ENCODE measurements around the gene CCDC188.

CCDC188 gene

GRCh38 chr22:20157430-20158183 is 6.8 kb upstream of the CCDC188 start:
- Mint-ChIP-seq H3K9me3 (no peaks in the 10 kb centered on the region), H3K27me3 (peaks cover 0 to 10% of the 10 kb centered on the region in 2 donors), H3K36me3 (ENCODE audit: insufficient read depth) (peaks cover 11% of the 10 kb centered on the region), H3K4me1 (ENCODE audit: low read depth in 2 of 2) (peaks cover 0 to 4% of the 10 kb centered on the region in 2 donors), H3K4me3 (no peak overlapping the region), H3K27ac (peak overlapping the region in 1 of 2 donors; percentile 53)
- no peak for DNase-seq
- no peak for ATAC-seq (replicated peaks)

GRCh38 chr22:20156611-20157429 is 6.0 kb upstream of the CCDC188 start:
- Mint-ChIP-seq H3K27me3 (peaks cover 0 to 10% of the 10 kb centered on the region in 2 donors), H3K4me1 (ENCODE audit: low read depth in 2 of 2) (peaks cover 0 to 4% of the 10 kb centered on the region in 2 donors), H3K27ac (peak overlapping the region in 1 of 2 donors; percentile 53), H3K9me3 (no peaks in the 10 kb centered on the region), H3K36me3 (ENCODE audit: insufficient read depth) (peaks cover 9% of the 10 kb centered on the region), H3K4me3 (no peak overlapping the region)
- DNase-seq: peak; percentile 88 to 93 (median 89)
- peak; percentile 90 for ATAC-seq (replicated peaks)

GRCh38 chr22:20156042-20156389 is 5.2 kb upstream of the CCDC188 start:
- DNase-seq (no peak), ATAC-seq (replicated peaks) (no peak)
- Mint-ChIP-seq H3K27me3 (peaks cover 0 to 10% of the 10 kb centered on the region in 2 donors), H3K27ac (no peak overlapping the region), H3K9me3 (no peaks in the 10 kb centered on the region), H3K4me3 (no peak overlapping the region), H3K36me3 (ENCODE audit: insufficient read depth) (peaks cover 7% of the 10 kb centered on the region), H3K4me1 (ENCODE audit: low read depth in 2 of 2) (peaks cover 0 to 4% of the 10 kb centered on the region in 2 donors)

DNA sequence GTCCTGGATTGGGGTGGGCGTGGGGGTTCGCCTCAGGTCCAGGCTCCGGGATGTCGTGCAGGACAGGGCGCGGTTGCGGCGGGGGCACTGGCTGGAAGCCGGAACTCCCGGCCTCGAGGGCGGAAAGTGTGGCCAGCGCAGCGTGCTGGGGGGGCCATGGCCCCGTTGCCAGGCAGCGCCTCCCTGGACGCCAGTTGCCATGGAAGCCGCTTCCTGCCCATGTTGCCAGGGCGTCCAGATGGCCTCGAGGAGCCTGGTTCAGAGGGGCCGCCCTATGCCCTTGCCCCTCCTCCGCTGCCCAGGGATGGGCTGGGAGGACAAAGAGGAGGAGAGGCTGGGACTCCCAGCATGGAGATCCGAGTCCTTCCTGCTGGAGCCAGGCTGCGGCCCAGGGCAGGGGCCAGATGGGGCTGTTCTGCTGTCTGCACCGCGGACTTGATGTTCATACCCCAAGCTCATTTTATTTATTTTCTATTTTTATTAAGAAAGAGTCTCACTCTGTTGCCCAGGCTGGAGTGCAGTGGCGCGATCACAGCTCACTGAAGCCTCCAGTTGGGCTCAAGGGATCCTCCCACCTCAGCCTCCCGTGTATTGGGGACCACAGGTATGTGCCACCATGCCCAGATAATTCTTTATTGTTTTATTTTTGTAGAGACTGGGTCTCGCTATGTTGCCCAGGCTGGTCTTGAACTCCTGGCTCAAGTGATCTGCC is 4.6 kb upstream of the CCDC188 start:
- Mint-ChIP-seq H3K9me3 (no peaks in the 10 kb centered on the region), H3K27ac (no peak overlapping the region), H3K36me3 (ENCODE audit: insufficient read depth) (peaks cover 7% of the 10 kb centered on the region), H3K4me1 (ENCODE audit: low read depth in 2 of 2) (peaks cover 0 to 4% of the 10 kb centered on the region in 2 donors), H3K27me3 (peaks cover 0 to 10% of the 10 kb centered on the region in 2 donors), H3K4me3 (no peak overlapping the region)
- ATAC-seq (replicated peaks) (peak; percentile 35), DNase-seq (no peak)

GRCh38 chr22:20154602-20155187 is 3.8 kb upstream of the CCDC188 start:
- no peak overlapping the region for H3K27ac Mint-ChIP-seq
- H3K9me3 Mint-ChIP-seq: no peaks in the 10 kb centered on the region
- H3K36me3 Mint-ChIP-seq (ENCODE audit: insufficient read depth): peaks cover 4% of the 10 kb centered on the region
- DNase-seq (no peak), ATAC-seq (replicated peaks) (no peak)
- no peak overlapping the region for H3K4me3 Mint-ChIP-seq
- H3K4me1 Mint-ChIP-seq (ENCODE audit: low read depth in 2 of 2): peaks cover 0 to 4% of the 10 kb centered on the region in 2 donors
- peaks cover 0 to 10% of the 10 kb centered on the region in 2 donors for H3K27me3 Mint-ChIP-seq

DNA sequence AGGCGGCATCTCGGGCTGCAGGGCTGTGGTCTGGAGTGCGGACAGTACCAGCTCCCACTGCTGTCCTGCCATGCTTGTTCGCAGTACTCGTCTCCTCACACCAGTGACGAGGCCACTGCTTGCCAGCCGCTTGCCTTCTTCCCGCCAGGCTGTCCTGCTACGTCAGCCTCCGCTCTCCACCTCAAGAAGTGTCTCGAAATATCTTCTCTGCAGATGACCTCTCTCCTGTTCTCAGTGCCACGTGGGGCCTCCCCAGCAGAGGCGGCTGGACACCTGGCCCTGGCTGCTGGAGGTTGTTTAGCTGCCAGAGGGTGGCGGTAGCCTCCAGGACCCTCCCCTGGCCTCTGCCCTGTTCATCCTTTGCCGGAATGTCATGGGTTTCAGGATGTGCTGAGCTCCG is 3.1 kb upstream of the CCDC188 start:
- Mint-ChIP-seq H3K27ac (no peak overlapping the region), H3K9me3 (no peaks in the 10 kb centered on the region), H3K4me1 (ENCODE audit: low read depth in 2 of 2) (peaks cover 0 to 4% of the 10 kb centered on the region in 2 donors), H3K27me3 (peaks cover 0 to 10% of the 10 kb centered on the region in 2 donors), H3K36me3 (ENCODE audit: insufficient read depth) (peaks cover 4% of the 10 kb centered on the region), H3K4me3 (no peak overlapping the region)
- ATAC-seq (replicated peaks) (no peak), DNase-seq (no peak)

DNA sequence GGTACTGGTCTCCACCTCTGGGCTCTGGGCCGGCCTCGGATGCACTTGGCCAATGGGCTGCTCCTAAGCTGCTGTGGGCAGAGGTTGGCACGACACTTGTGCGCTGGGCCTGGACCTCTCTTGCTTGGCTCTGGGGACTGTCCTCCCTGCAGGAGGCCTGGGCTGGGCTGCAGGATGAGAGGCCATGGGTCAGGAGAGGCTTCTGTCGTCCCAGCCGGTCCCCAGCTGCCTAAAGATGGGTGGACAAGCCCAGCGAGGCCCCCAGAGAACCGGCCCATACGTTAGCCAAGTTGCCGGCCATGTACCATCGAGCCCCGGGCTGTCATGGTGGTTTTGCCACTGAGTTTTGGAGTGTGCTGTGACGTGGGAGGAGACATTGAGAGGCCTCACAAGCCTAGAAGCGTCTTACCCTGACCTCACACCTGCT is 1.6 kb upstream of the CCDC188 start:
- Mint-ChIP-seq H3K27ac (no peak overlapping the region), H3K36me3 (ENCODE audit: insufficient read depth) (peaks cover 4% of the 10 kb centered on the region), H3K9me3 (no peaks in the 10 kb centered on the region), H3K27me3 (peaks cover 0 to 10% of the 10 kb centered on the region in 2 donors), H3K4me1 (ENCODE audit: low read depth in 2 of 2) (peaks cover 0 to 4% of the 10 kb centered on the region in 2 donors), H3K4me3 (no peak overlapping the region)
- ATAC-seq (replicated peaks): no peak
- DNase-seq: no peak

DNA sequence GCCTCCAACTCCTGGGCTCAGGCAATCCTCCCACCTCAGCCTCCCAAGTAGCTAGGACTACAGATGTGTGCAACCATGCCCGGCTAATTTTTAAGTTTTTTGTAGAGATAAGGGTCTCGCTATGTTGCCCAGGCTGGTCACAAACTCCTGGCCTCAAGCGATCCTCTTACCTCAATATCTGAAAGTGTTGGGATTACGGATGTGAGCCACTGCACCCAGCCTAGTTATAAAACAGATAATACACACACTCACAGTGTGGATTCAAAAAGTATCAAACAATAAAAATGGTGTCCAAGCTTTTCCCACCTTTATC is 377 bp upstream of the CCDC188 start:
- H3K27me3 Mint-ChIP-seq: no peaks in the 10 kb centered on the region
- no peaks in the 10 kb centered on the region for H3K4me1 Mint-ChIP-seq (ENCODE audit: low read depth in 2 of 2)
- H3K4me3 Mint-ChIP-seq: no peak overlapping the region
- H3K9me3 Mint-ChIP-seq: no peaks in the 10 kb centered on the region
- DNase-seq: no peak
- H3K36me3 Mint-ChIP-seq (ENCODE audit: insufficient read depth): peaks cover 4% of the 10 kb centered on the region
- peak overlapping the region in 1 of 2 donors; percentile 53 for H3K27ac Mint-ChIP-seq
- ATAC-seq (replicated peaks): no peak

GRCh38 chr22:20149257-20150250 is 1.3 kb downstream of the CCDC188 start:
- no peak for ATAC-seq (replicated peaks)
- Mint-ChIP-seq H3K36me3 (ENCODE audit: insufficient read depth) (peaks cover 7% of the 10 kb centered on the region), H3K9me3 (no peaks in the 10 kb centered on the region)

GRCh38 chr22:20148414-20148813 is 2.4 kb downstream of the CCDC188 start:
- Mint-ChIP-seq H3K4me1 (ENCODE audit: low read depth in 2 of 2) (no peaks in the 10 kb centered on the region), H3K36me3 (ENCODE audit: insufficient read depth) (peaks cover 10% of the 10 kb centered on the region), H3K9me3 (no peaks in the 10 kb centered on the region), H3K27ac (no peak overlapping the region), H3K4me3 (no peak overlapping the region), H3K27me3 (no peaks in the 10 kb centered on the region)
- DNase-seq (no peak), ATAC-seq (replicated peaks) (no peak)

More at GRCh38 chr22:20149257-20150250, 1.3 kb downstream of the CCDC188 start:
- H3K4me1 Mint-ChIP-seq (ENCODE audit: low read depth in 2 of 2): no peaks in the 10 kb centered on the region
- no peaks in the 10 kb centered on the region for H3K27me3 Mint-ChIP-seq
- H3K27ac Mint-ChIP-seq: no peak overlapping the region
- H3K4me3 Mint-ChIP-seq: no peak overlapping the region
- DNase-seq: no peak

DNA sequence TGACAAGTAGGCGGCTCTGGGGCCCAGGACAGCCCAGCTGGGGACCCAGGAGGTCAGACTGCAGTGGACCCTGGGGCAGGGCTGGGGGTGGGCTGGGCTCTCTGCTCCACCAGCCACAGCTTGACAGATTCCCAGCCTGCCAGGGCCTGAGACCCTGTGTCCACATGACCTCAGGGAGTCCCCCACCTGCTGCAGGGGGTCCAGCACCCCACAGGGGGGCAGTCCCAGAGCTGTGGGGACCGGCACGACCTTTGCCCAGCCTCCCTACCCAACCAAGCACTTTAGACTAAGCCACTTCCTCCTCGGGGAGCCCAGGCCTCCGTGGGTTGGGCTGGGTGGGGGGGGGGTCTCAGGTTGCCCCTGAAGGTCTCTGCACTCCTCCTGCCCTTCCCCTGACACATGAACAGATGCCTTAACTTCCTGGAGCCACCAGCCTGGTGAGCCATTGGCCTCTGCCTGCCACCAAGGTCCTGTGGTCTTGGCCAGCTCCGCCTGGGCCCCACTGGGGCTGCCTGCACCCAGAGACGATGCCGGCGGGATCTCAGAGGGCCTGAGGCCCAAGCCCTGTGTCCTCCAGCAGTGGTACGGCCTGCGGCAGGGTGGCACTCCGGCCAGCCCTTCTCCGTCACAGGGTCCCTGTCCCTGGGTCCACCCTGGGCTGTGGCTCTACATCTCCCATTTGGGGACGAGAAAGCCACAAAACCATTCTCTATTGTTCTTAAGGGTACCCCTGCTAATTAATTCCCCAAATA is 3.4 kb downstream of the CCDC188 start:
- no peak overlapping the region for H3K4me3 Mint-ChIP-seq
- no peak for ATAC-seq (replicated peaks)
- no peaks in the 10 kb centered on the region for H3K27me3 Mint-ChIP-seq
- DNase-seq: no peak
- H3K27ac Mint-ChIP-seq: no peak overlapping the region
- H3K9me3 Mint-ChIP-seq: no peaks in the 10 kb centered on the region
- H3K4me1 Mint-ChIP-seq (ENCODE audit: low read depth in 2 of 2): no peaks in the 10 kb centered on the region
- peaks cover 6% of the 10 kb centered on the region for H3K36me3 Mint-ChIP-seq (ENCODE audit: insufficient read depth)

DNA sequence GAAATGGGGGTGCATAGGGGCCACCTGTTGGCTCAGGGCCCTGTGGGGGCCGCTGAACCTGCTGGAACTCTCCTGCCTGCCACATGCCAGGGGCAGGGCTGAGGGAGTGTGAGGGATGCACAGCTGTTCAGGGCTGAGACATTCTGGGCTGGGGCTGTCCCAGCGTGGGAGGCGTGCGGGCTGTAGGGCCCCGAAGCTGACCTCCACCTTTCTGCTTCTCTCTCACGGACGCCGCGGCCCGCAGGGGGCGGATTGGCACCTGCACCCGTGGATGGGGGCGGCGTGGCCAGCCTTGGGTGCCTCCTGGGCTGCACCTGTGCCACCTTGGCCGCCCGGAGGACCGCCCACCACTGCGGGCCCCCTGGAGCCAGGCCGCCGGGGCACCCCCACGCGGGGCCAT is 4.1 kb downstream of the CCDC188 start:
- DNase-seq (no peak), ATAC-seq (replicated peaks) (no peak)
- H3K36me3 Mint-ChIP-seq (ENCODE audit: insufficient read depth): peaks cover 6% of the 10 kb centered on the region
- no peaks in the 10 kb centered on the region for H3K27me3 Mint-ChIP-seq
- no peaks in the 10 kb centered on the region for H3K9me3 Mint-ChIP-seq
- H3K27ac Mint-ChIP-seq: no peak overlapping the region
- no peak overlapping the region for H3K4me3 Mint-ChIP-seq
- H3K4me1 Mint-ChIP-seq (ENCODE audit: low read depth in 2 of 2): no peaks in the 10 kb centered on the region
